Fibroblast of villous mesenchyme (primary cell): ENCODE data around the gene PGAP3. TPM values are rescaled to one million over a fixed set of nuclear protein-coding genes. Genes with fewer than 3 reads are reported as not detected.

Source experiments
- DNase-seq: peaks from one replicate; pipeline ENCODE4 v3.0.0-alpha.2; 2010; ENCODE audit warnings: low read depth
- H3K4me3 ChIP-seq: 2 replicates; pipeline ENCODE4 v1.5.1; 2011; ENCODE audit warnings: low read depth, mild to moderate bottlenecking, low read length
- total RNA-seq: library from RNA; depleted of rRNA; stranded (reverse); fragments of >200 nt; gene quantifications from 2 replicates; pipeline ENCODE4 v1.2.3, GENCODE V29; 2012
- TF ChIP-seq, protein P1 (sequence below): IDR thresholded peaks from 2 replicates; pipeline ENCODE4 v1.5.1; 2012; ENCODE audit warnings: low read depth, mild to moderate bottlenecking, low read length; ENCODE audit not compliant: insufficient read depth

Gene PGAP3
- total RNA-seq, 1 donor = 4.7 TPM

DNA sequence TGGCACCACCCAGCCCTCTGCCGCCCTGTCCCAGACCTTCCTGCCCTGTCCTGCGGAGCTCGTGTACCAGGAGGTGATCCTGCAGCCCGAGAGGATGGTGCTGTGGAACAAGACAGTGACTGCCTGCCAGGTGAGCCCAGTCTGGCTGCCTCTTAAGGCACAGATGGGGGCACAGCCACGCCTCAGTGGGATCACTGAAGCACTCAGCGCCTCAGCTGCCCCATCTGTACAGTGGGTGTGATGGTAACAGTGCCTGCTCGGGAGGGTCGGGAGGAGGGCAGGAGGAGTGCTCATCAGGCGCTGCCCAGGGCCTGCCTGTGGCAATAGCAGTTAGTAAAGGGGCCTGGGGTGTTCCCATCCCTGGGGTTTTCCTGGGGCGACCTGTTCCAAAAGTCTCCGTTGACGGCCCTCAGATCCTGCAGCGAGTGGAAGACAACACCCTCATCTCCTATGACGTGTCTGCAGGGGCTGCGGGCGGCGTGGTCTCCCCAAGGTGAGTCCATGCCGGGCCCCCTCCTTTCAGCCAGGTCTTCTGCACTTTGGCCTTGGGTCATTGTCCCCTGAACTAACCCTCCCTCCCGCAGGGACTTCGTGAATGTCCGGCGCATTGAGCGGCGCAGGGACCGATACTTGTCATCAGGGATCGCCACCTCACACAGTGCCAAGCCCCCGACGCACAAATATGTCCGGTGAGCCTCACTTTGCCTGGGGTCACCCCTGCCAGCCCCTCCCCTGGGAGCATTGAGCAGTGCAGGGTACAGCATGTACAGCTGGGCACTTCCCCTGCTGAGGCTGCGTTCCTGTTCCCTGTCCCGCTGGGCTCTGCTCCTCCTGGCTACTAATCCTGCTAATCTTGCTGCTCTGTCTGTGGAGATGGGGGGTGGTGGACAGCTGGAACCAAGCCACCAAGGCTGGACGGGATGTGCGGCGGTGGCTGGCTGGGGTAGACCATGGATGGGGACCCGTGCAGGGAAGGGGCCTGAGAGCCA is 27.2 kb downstream of the PGAP3 start:
- DNase-seq = no peak
- TF ChIP-seq, protein P1, sequence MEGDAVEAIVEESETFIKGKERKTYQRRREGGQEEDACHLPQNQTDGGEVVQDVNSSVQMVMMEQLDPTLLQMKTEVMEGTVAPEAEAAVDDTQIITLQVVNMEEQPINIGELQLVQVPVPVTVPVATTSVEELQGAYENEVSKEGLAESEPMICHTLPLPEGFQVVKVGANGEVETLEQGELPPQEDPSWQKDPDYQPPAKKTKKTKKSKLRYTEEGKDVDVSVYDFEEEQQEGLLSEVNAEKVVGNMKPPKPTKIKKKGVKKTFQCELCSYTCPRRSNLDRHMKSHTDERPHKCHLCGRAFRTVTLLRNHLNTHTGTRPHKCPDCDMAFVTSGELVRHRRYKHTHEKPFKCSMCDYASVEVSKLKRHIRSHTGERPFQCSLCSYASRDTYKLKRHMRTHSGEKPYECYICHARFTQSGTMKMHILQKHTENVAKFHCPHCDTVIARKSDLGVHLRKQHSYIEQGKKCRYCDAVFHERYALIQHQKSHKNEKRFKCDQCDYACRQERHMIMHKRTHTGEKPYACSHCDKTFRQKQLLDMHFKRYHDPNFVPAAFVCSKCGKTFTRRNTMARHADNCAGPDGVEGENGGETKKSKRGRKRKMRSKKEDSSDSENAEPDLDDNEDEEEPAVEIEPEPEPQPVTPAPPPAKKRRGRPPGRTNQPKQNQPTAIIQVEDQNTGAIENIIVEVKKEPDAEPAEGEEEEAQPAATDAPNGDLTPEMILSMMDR = no peak
- H3K4me3 ChIP-seq = no peak overlapping the region

DNA sequence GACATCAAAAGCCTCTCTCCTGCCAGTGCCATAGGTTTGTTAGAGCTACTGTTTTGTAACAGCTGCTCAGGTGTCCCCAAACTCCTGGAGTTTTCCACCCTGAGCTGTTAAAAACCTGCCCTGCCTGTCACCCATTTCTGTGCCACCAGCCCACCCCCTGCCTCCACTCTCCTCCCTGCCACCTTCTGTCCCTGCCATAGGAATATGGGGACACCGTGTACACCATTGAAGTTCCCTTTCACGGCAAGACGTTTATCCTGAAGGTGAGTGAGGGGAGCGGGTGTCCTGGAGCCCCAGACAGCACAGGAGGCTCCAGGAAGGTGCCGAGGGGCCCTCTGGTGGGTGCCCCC is 27.9 kb downstream of the PGAP3 start:
- H3K4me3 ChIP-seq = no peak overlapping the region
- DNase-seq = no peak
- TF ChIP-seq, protein P1 = no peak

DNA sequence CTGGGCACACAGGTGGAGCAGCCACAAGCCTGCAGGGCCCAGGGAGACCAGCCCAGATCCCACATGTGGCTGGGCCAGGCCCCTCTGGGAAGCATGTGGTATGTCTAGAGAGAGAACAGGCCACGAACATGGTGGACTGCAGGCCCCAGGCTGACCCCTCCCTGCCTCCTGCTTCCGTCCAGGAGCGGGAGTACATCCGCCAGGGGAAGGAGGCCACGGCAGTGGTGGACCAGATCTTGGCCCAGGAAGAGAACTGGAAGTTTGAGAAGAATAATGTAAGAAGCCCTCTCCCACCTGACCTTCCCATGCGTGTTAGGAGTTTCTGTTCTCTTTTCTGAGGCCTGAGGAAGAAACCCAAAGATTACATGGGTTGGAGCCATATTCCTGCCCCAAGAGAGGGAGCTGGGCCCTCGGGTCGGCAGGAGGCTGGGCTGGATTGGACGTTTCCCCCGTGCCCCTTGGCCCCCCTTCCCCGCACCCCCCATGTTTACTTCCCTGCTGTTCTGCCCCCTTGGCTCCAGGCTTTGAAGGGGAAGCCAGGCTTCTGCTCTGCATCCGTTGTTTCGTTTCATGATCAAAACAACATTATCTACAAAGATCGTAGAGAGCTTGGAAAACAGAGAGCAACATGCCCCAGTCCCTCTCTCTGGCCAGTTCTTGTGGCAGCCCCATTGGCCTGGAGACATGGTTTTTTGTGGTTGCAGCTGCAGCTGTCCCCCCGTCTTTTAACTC is 28.4 kb downstream of the PGAP3 start:
- DNase-seq = no peak
- no peak overlapping the region for H3K4me3 ChIP-seq
- TF ChIP-seq, protein P1 = no peak

DNA sequence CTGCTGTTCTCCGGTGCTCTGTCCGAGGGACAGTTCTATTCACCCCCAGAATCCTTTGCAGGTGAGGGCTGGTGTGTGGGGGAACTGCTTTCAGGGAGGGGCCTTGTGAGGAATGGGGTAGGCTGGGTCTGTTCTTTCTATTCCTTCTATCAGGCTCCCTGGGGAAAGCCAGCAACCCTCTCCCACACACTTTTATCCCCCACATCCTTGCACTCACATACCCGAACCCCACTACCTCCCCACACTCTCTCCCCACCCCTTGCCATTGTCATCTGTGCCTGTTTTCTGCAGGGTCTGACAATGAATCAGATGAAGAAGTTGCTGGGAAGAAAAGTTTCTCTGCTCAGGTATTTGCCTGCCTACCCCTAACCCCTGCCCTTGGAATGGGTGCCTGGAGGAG is 29.1 kb downstream of the PGAP3 start:
- no peak overlapping the region for H3K4me3 ChIP-seq
- TF ChIP-seq, protein P1 = no peak
- no peak for DNase-seq

DNA sequence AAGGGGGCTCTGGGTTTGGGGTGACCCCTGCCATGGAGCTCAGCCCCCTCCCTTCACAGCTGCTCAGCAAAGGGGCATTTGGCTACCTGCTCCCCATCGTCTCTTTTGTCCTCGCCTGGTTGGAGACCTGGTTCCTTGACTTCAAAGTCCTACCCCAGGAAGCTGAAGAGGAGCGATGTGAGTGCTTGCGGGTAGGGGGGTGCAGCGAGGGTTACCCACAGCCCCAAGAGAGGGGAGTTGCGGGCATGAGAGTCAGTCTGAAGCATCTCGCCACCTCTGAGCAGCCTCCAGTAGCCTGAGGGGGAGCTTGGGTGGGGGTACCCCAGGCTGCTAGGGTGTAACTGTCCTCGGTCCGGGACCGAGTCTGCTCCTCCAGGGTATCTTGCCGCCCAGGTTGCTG is 29.5 kb downstream of the PGAP3 start:
- TF ChIP-seq, protein P1 = no peak
- DNase-seq = no peak
- no peak overlapping the region for H3K4me3 ChIP-seq

DNA sequence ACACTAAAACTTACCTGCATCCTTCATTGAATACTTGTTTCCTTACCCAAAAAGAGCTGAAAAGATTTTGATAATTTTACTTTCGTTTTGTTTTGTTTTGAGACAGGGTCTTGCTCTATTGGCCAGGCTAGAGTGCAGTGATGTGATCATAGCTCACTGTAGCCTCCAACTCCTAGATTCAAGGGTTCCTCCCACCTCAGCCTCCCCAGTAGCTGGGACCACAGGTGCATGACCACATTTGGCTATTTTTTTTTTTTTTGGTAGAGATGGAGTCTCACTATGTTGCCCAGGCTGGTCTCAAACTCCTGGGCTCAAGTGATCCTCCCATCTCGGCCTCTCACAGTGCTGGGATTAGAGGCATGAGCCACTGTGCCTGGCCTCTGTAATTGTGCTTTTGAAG is 32.8 kb downstream of the PGAP3 start:
- no peak overlapping the region for H3K4me3 ChIP-seq
- TF ChIP-seq, protein P1 = no peak
- DNase-seq = no peak
